WERI-Rb-1 (cell line): ENCODE data around the gene TEKTIP1.
A peak's percentile ranks its signal among the peaks of the same experiment; 100 is the strongest.

Experiments
- DNase-seq: peaks from one replicate; pipeline ENCODE4 v3.0.0-alpha.2; 2020
- H3K27ac ChIP-seq: fragments of 250-450 bp; sonication (Bioruptor Pico); 2 replicates; pipeline ENCODE4 v1.5.1; 2020; ENCODE audit warnings: mild to moderate bottlenecking, moderate library complexity
- H3K27me3 ChIP-seq: fragments of 250-450 bp; sonication (Bioruptor Pico); 2 replicates; pipeline ENCODE4 v1.5.1; 2021; ENCODE audit warnings: mild to moderate bottlenecking, low read depth, moderate library complexity; ENCODE audit not compliant: insufficient read depth, severe bottlenecking
- H3K36me3 ChIP-seq: fragments of 250-450 bp; sonication (Bioruptor Pico); 2 replicates; pipeline ENCODE4 v1.5.1; 2020; ENCODE audit warnings: mild to moderate bottlenecking, moderate library complexity
- H3K4me3 ChIP-seq: 2 replicates; pipeline ENCODE4 v1.5.1; 2011; ENCODE audit warnings: low read depth, mild to moderate bottlenecking, control low read depth, low read length
- H3K9me3 ChIP-seq: fragments of 250-450 bp; sonication (Bioruptor Pico); 2 replicates; pipeline ENCODE4 v1.5.1; 2021; ENCODE audit warnings: mild to moderate bottlenecking, moderate library complexity; ENCODE audit not compliant: severe bottlenecking
- TF ChIP-seq, protein P1 (sequence below): IDR thresholded peaks from 2 replicates; pipeline ENCODE4 v1.5.1; 2011; ENCODE audit warnings: low read depth, mild to moderate bottlenecking, control low read depth, inconsistent platforms, low read length

The TEKTIP1 gene

DNA sequence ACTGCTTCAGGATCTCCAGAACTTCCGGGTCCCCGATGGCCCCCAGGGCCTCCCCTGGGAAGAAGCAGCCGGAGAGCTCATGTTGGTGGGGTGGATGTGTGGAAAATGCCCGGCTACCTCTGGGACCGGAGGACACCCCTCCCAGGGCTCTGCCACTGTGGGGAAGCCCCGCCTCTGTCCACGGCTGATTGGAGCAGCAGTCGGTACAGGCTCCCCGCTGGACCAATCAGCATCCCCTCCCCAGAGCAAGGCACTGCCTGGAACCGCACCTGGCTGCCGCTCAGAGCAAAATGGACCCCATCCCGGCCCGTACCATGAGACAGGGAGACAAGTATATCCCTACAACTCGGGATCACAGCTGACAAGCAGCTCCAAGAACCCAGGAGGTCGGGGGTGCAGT lies 44.9 kb upstream of the TEKTIP1 start:
- H3K9me3 ChIP-seq: no peaks in the 10 kb centered on the region
- TF ChIP-seq, protein P1, sequence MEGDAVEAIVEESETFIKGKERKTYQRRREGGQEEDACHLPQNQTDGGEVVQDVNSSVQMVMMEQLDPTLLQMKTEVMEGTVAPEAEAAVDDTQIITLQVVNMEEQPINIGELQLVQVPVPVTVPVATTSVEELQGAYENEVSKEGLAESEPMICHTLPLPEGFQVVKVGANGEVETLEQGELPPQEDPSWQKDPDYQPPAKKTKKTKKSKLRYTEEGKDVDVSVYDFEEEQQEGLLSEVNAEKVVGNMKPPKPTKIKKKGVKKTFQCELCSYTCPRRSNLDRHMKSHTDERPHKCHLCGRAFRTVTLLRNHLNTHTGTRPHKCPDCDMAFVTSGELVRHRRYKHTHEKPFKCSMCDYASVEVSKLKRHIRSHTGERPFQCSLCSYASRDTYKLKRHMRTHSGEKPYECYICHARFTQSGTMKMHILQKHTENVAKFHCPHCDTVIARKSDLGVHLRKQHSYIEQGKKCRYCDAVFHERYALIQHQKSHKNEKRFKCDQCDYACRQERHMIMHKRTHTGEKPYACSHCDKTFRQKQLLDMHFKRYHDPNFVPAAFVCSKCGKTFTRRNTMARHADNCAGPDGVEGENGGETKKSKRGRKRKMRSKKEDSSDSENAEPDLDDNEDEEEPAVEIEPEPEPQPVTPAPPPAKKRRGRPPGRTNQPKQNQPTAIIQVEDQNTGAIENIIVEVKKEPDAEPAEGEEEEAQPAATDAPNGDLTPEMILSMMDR: no peak
- peak; percentile 61 for DNase-seq
- H3K4me3 ChIP-seq: no peak overlapping the region
- H3K27ac ChIP-seq: no peak overlapping the region
- peaks cover 38% of the 10 kb centered on the region for H3K36me3 ChIP-seq
- H3K27me3 ChIP-seq: no peaks in the 10 kb centered on the region

DNA sequence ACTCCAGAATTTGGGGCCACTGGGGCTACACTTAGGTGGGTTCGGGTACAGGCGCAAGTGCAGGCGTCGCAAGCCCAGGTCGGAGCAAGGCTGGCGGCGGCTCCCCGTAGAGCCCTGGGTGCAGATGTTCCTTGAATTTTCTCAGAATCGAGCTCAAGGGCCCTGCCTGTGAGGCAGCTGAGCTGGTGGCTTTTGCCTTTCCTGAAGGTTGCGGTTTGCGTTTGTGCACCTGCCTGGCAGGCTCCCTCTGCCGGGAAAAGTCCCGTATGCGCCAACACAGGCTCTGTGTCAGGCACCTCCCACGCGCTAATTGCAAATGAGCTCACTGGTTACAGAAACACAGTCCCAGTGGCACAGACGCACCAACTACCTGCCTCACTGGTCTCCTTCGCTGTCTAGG lies 44.4 kb upstream of the TEKTIP1 start:
- H3K4me3 ChIP-seq: no peak overlapping the region
- H3K36me3 ChIP-seq: peaks cover 38% of the 10 kb centered on the region
- H3K27ac ChIP-seq: no peak overlapping the region
- TF ChIP-seq, protein P1: no peak
- DNase-seq: no peak
- H3K27me3 ChIP-seq: no peaks in the 10 kb centered on the region
- H3K9me3 ChIP-seq: no peaks in the 10 kb centered on the region

DNA sequence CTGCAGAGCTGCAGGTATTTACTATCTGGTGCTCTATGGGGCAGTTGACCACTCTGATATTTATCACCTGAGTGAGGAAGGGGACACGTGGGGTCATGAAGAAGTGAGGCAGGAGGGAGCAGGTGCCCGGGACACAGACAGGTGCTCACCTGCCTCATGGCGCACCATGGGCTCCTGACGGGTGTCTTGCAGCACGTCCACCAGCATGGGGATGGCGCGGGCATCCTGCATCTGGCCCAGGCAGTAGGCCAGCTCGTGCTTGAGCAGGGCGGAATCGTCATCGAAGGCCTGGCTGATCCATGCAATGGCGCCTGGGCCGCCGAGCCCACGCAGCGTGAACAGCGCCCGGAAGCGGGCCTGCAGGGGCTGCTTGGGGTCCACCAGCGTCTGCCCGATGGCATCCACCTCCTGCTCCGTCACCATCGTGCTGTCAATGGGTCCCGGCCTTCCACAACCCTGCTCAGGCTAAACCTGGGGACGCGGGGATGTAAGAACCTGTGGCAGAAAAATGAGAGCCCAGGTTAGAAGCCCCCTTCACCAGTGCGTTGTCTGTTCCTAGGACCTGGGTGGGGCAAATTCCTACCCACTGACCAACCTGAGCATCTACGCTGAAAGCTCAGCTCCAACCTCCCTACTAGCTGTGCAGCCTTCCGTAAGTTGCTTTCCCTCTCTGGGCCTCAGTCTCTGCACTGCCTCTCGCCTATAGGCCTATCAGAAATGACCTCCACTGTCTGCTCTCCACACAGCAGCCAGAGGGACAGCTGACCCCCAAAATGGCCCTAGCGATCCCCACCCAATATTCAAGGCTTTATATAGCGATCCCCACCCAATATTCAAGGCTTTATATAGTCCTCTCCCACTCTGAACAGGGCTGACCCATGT lies 42.3 kb upstream of the TEKTIP1 start:
- H3K9me3 ChIP-seq: no peaks in the 10 kb centered on the region
- TF ChIP-seq, protein P1: no peak
- no peak overlapping the region for H3K4me3 ChIP-seq
- H3K27ac ChIP-seq: no peak overlapping the region
- DNase-seq: no peak
- H3K27me3 ChIP-seq: no peaks in the 10 kb centered on the region
- peaks cover 34% of the 10 kb centered on the region for H3K36me3 ChIP-seq

DNA sequence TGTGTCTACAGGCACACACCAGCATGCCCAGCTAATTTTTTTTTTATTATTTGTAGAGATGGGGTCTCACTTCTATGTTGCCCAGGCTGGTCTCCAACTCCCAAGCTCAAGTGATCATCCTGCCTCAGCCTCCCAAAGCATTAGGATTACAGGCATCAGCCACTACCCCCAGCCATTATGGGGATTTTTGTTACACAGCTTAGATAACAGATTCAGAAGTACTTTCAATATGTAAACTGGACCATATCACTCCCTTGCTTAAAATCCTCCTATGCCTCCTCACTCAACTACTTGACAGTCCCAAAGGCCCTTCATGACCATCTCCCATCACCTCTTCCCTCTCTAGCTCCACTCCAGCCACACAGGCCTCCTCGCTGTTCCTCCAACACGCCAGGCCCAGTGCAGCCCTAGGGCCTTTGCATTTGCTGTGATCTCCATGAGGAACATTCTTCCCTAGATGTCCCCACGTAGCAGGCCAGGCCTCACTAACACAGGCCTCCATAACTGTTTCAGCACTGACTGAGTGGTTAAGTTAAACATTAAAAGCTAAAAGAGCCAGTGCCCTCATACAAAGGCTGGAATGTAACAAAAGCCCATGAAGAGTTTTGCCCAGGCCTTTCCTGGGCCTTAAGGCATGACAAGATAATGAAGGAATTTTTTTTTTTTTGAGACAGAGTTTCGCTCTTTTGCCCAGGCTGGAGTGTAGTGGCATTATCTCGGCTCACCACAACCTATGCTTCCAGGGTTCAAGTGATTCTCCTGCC lies 41.0 kb upstream of the TEKTIP1 start:
- TF ChIP-seq, protein P1: no peak
- peaks cover 29% of the 10 kb centered on the region for H3K36me3 ChIP-seq

DNA sequence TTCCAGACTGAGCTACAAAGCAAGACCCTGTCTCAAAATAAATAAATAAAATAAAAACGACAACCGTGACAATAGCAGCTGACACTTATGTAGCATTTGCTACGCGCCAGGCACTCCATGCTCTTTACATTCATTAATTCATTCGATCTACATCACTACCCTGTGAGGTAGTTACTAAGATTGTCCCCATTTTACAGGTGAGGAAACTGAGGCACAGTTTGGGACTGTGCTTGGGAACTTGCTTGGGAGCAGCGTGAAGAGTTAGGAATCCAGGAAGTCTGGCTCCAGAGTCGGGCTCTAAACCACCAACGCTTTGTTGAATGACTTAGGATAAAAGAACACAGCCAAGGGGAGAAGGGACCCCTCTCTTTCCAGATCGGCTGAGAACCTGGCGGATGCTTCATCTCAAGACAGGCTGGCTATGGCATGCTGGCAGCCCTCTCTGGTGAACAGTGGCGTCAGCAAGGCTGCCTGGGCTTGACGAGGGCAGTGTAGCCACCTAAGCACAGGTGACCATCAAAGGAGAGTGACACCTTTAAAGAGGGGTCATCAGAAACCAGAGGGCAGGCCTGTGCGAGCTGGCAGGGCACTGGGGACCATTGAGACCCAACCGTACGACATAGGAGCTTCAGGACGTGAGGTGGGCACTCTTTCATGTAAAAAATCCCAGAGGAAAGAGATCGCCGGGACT lies 39.1 kb upstream of the TEKTIP1 start:
- H3K27ac ChIP-seq: peak overlapping the region; percentile 100
- no peaks in the 10 kb centered on the region for H3K9me3 ChIP-seq
- DNase-seq: no peak
- peaks cover 17% of the 10 kb centered on the region for H3K36me3 ChIP-seq
- peak overlapping the region; percentile 73 for H3K4me3 ChIP-seq
- TF ChIP-seq, protein P1: no peak
- no peaks in the 10 kb centered on the region for H3K27me3 ChIP-seq

More for the DNA sequence above, 41.0 kb upstream of the TEKTIP1 start:
- Histone ChIP-seq H3K27me3 (no peaks in the 10 kb centered on the region), H3K9me3 (no peaks in the 10 kb centered on the region), H3K27ac (no peak overlapping the region), H3K4me3 (no peak overlapping the region)
- no peak for DNase-seq
